ENCODE results near the gene TBX4.

- TF ChIP-seq CTCF (IDR thresholded peaks at IDR 0.05): no peak
- no peak for TF ChIP-seq POLR2A (IDR thresholded peaks at IDR 0.05)
Measured at GRCh38 chr17:61405686-61406536, 46.3 kb upstream of the TBX4 start.
